H1 (cell line): ENCODE data around the gene CRIP1. TPM values are rescaled to one million over a fixed set of nuclear protein-coding genes. Genes with fewer than 3 reads are reported as not detected.

Experiments used
- ASH2L ChIP-seq: fragments of 200-600, 300-600 bp; sonication (generic); IDR thresholded peaks from one replicate; pipeline ENCODE4 v1.7.1; 2017; ENCODE audit warnings: low read length
- CHD1 ChIP-seq: IDR thresholded peaks from 2 replicates; pipeline ENCODE4 v1.6.1; 2012; ENCODE audit warnings: low read depth, low read length, improper control_type of control experiment
- KDM4A ChIP-seq: IDR thresholded peaks from one replicate; pipeline ENCODE4 v1.7.1; 2012; ENCODE audit warnings: low read depth, mild to moderate bottlenecking, moderate library complexity, low read length, inconsistent platforms; ENCODE audit not compliant: severe bottlenecking
- NRF1 ChIP-seq: IDR thresholded peaks from 2 replicates; pipeline ENCODE4 v1.6.1; 2011; ENCODE audit warnings: mild to moderate bottlenecking, low read depth, low read length, improper control_type of control experiment
- PHF8 ChIP-seq: fragments of 200-600 bp; sonication (generic); conservative IDR thresholded peaks from 2 replicates; pipeline ENCODE4 v1.7.1; 2012; ENCODE audit warnings: low read depth, mild to moderate bottlenecking, inconsistent platforms, low read length, moderate library complexity
- POLR2A ChIP-seq, 2 experiments: IDR thresholded peaks; 1 replicate in 1 of 2; 2 replicates in 1 of 2; pipeline ENCODE4 v1.6.1; 2011; ENCODE audit warnings: low read depth in 2 of 2, low read length in 2 of 2, mild to moderate bottlenecking in 2 of 2; ENCODE audit errors: control extremely low read depth in 1 of 2
- POLR2AphosphoS5 ChIP-seq: IDR thresholded peaks from 2 replicates; pipeline ENCODE4 v1.6.1; 2011; ENCODE audit warnings: low read depth, low read length
- POU5F1 ChIP-seq: IDR thresholded peaks from 2 replicates; pipeline ENCODE4 v1.6.1; 2011; ENCODE audit warnings: low read depth, mild to moderate bottlenecking, low read length, moderate library complexity
- RAD21 ChIP-seq, 2 experiments: IDR thresholded peaks in 1 of 2; conservative IDR thresholded peaks in 1 of 2; 2 replicates each; pipeline ENCODE4 v1.6.1; 2011; ENCODE audit warnings: low read depth in 2 of 2, low read length in 2 of 2, improper control_type of control experiment in 1 of 2, inconsistent platforms in 1 of 2, mild to moderate bottlenecking in 1 of 2, moderate library complexity in 1 of 2
- RNF2 ChIP-seq: fragments of 200-900, 300-1000 bp; sonication (generic); IDR thresholded peaks from 2 replicates; pipeline ENCODE4 v1.7.1; 2016; ENCODE audit warnings: borderline replicate concordance, low read depth, mild to moderate bottlenecking, antibody characterized with exemption, low read length; ENCODE audit not compliant: poor library complexity, severe bottlenecking; ENCODE audit errors: missing control alignments
- RXRA ChIP-seq: IDR thresholded peaks from 2 replicates; pipeline ENCODE4 v1.6.1; 2011; ENCODE audit warnings: low read depth, mild to moderate bottlenecking, low read length, moderate library complexity; ENCODE audit not compliant: insufficient read depth
- SIN3A ChIP-seq, 2 experiments: IDR thresholded peaks in 1 of 2; conservative IDR thresholded peaks in 1 of 2; 2 replicates each; pipeline ENCODE4 v1.6.1; 2011 to 2012; ENCODE audit warnings: low read length in 2 of 2, improper control_type of control experiment in 1 of 2, low read depth in 1 of 2, mild to moderate bottlenecking in 1 of 2
- SIX5 ChIP-seq: IDR thresholded peaks from 2 replicates; pipeline ENCODE4 v1.6.1; 2011; ENCODE audit warnings: mild to moderate bottlenecking, low read depth, low read length
- SP1 ChIP-seq: IDR thresholded peaks from 2 replicates; pipeline ENCODE4 v1.6.1; 2011; ENCODE audit warnings: low read depth, low read length
- SRF ChIP-seq: IDR thresholded peaks from 2 replicates; pipeline ENCODE4 v1.6.1; 2011; ENCODE audit warnings: mild to moderate bottlenecking, low read depth, low read length, moderate library complexity
- TAF1 ChIP-seq: IDR thresholded peaks from 2 replicates; pipeline ENCODE4 v1.6.1; 2011; ENCODE audit warnings: mild to moderate bottlenecking, low read depth, low read length
- TBP ChIP-seq: IDR thresholded peaks from 2 replicates; pipeline ENCODE4 v1.6.1; 2011; ENCODE audit warnings: low read depth, low read length, improper control_type of control experiment
- TCF12 ChIP-seq: IDR thresholded peaks from 2 replicates; pipeline ENCODE4 v1.6.1; 2011; ENCODE audit warnings: low read depth, mild to moderate bottlenecking, low read length
- YY1 ChIP-seq: IDR thresholded peaks from 2 replicates; pipeline ENCODE4 v1.6.1; 2011; ENCODE audit warnings: low read depth, mild to moderate bottlenecking, low read length
- polyA plus RNA-seq, 7 experiments: library from polyadenylated mRNA; depleted of rRNA in 3 of 7; stranded (reverse) in 5 of 7; unstranded in 2 of 7; fragments of >200 nt in 5 of 7; fragments of 200-250 nt in 2 of 7; gene quantifications; 1 replicate in 5 of 7; 2 replicates in 1 of 7; 4 replicates in 1 of 7; pipeline versions ENCODE4 v1.2.1 to v1.2.3, GENCODE V29; 2011 to 2013; ENCODE audit warnings: missing spikeins in 2 of 7, mixed read lengths in 2 of 7
- total RNA-seq: library from RNA; stranded (reverse); fragmentation: NEBNext Ultra II Directional; extraction: Animal tissue kit (Norgen Biotek cat#: 25700); gene quantifications from 2 replicates; pipeline ENCODE4 v1.2.1, GENCODE V29; 2021
- TF ChIP-seq, protein P1 (sequence below): IDR thresholded peaks from 2 replicates; pipeline ENCODE4 v1.6.1; 2011; ENCODE audit warnings: low read length, improper control_type of control experiment
- TF ChIP-seq, protein P2 (sequence below): IDR thresholded peaks from 2 replicates; pipeline ENCODE4 v1.6.1; 2011; ENCODE audit warnings: low read depth, mild to moderate bottlenecking, low read length; ENCODE audit not compliant: insufficient read depth

Gene CRIP1
- total and polyA plus RNA-seq, 2 of the 8 experiments (the other 6 are each of a cell fraction or from before 2014, with no cell fraction given): 1.2 to 2.2 TPM

DNA sequence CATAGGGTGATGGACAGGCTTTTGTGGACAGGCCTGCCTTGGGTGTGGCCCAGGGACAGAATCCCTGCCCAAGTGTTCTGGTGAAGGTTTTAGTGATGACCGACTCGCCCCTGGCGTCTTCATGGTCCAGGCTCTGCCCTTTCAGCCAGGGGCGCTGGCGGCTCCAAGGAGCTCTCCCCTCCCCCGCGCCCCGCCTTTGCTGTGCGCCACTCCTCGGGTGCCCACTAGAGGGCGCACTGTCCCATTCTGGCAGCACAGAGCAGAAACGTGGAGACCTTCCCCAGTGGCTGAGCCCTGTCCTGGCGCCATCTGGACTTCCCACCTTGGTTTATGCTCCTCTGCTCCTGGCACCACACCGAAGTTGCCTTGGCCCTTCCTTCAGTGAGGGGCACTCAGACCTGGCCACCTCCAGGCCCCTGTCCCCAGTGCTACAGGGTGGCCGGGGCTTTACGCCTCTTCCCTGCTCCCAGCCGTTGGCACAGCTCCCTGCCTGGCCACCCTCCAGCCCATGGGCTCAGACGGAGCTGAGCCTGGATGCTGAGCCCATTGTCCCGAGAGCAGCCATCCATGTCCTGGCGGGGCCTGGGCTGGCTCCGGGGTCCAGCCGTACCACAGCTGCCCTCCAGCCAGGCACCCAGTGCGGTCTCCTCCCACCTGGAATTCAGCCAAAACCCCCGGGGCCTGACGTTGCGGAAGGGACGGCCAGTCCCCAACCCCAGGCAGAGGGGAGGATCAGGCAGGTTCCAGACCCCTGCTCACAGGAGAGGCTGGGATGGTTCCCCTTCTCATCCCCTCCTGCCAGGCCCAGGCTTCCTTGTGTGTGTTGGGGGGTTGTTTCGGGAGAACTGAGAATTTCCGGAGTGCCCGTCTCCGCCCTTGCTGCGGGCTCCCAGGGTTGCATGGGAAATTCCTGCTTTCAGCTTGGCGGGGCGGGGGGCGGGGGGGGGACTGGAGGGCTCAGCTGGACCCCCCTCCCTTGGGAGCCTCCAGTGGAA is 5.6 kb upstream of the CRIP1 start (continued):
- TF ChIP-seq, protein P1, sequence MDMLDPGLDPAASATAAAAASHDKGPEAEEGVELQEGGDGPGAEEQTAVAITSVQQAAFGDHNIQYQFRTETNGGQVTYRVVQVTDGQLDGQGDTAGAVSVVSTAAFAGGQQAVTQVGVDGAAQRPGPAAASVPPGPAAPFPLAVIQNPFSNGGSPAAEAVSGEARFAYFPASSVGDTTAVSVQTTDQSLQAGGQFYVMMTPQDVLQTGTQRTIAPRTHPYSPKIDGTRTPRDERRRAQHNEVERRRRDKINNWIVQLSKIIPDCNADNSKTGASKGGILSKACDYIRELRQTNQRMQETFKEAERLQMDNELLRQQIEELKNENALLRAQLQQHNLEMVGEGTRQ: no peak
- TF ChIP-seq, protein P2, sequence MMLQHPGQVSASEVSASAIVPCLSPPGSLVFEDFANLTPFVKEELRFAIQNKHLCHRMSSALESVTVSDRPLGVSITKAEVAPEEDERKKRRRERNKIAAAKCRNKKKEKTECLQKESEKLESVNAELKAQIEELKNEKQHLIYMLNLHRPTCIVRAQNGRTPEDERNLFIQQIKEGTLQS: no peak
- TF ChIP-seq TCF12 (peak; percentile 89), POU5F1 (no peak), POLR2A (IDR thresholded peaks at IDR 0.05; ENCODE audit: control extremely low read depth in 1 of 2, low read depth in 2 of 2, low read length in 2 of 2) (peak in 1 of 2 experiments; percentile 83; a peak in 2 of 3 replicates), SP1 (0 out of 2 replicates have a peak, but pooled peaks have one; percentile 42), TAF1 (peak; percentile 76), CHD1 (no peak), RXRA (peak; percentile 80; the same call in 1 of the 2 replicates), RAD21 (IDR thresholded peaks at IDR 0.05 in 1 of 2, conservative IDR thresholded peaks at IDR 0.05 in 1 of 2; ENCODE audit: low read depth in 2 of 2, low read length in 2 of 2) (peak; percentile 56 to 67), ASH2L (no peak), KDM4A (peak; percentile 48), NRF1 (no peak), SIX5 (no peak), SRF (no peak), TBP (peak; percentile 83), POLR2AphosphoS5 (peak; percentile 85), SIN3A (conservative IDR thresholded peaks at IDR 0.05 in 1 of 2, IDR thresholded peaks at IDR 0.05 in 1 of 2; ENCODE audit: low read depth in 1 of 2, low read length in 2 of 2) (peak in 1 of 2 experiments; percentile 82; a peak in 2 of 4 replicates), YY1 (peak; percentile 84), RNF2 (no peak), PHF8 (peak; percentile 30; the same call in 1 of the 2 replicates)
